WI38 (cell line): ENCODE results near the gene SH3TC1.

Source experiments
- H3K4me3 ChIP-seq: 2 replicates; pipeline ENCODE4 v1.5.1; 2011; ENCODE audit warnings: low read depth, mild to moderate bottlenecking, control low read depth, low read length
- CTCF ChIP-seq: IDR thresholded peaks from 2 replicates; pipeline ENCODE4 v1.5.1; 2012; ENCODE audit warnings: low read depth, mild to moderate bottlenecking, control low read depth, low read length

Gene SH3TC1

GRCh38 chr4:8180310-8181093 lies 18.6 kb upstream of the SH3TC1 start:
- TF ChIP-seq CTCF: no peak
- no peak overlapping the region for H3K4me3 ChIP-seq

GRCh38 chr4:8181119-8181518 lies 18.0 kb upstream of the SH3TC1 start:
- no peak overlapping the region for H3K4me3 ChIP-seq
- no peak for TF ChIP-seq CTCF

GRCh38 chr4:8181844-8182243 lies 17.2 kb upstream of the SH3TC1 start:
- H3K4me3 ChIP-seq: no peak overlapping the region
- no peak for TF ChIP-seq CTCF

GRCh38 chr4:8182294-8182693 lies 16.8 kb upstream of the SH3TC1 start:
- no peak for TF ChIP-seq CTCF
- no peak overlapping the region for H3K4me3 ChIP-seq

- no peak overlapping the region for H3K4me3 ChIP-seq
- TF ChIP-seq CTCF: no peak
Measured at GRCh38 chr4:8182858-8183725, 16.0 kb upstream of the SH3TC1 start.

- H3K4me3 ChIP-seq: no peak overlapping the region
- TF ChIP-seq CTCF: no peak
Measured at GRCh38 chr4:8184061-8184460, 15.0 kb upstream of the SH3TC1 start.

- no peak for TF ChIP-seq CTCF
- H3K4me3 ChIP-seq: no peak overlapping the region
Measured at GRCh38 chr4:8185295-8185694, 13.8 kb upstream of the SH3TC1 start.
